SK-N-SH (cell line): ENCODE results near the gene HHATL. TPM values are rescaled to one million over a fixed set of nuclear protein-coding genes. Genes with fewer than 3 reads are reported as not detected.
A peak's percentile ranks its signal among the peaks of the same experiment; 100 is the strongest.

ENCODE experiments used
- CTCF ChIA-PET: fragments of 300-600, 350-600 bp; formaldehyde crosslinking; extraction: SDS; loops from one replicate; lab custom pipeline; 2021; lab: Yijun Ruan, JAX
- POLR2A ChIA-PET: fragments of 350-600 bp; sonication (Branson Sonifier 250); formaldehyde crosslinking; extraction: SDS; loops from one replicate; lab custom pipeline; 2020; ENCODE audit warnings: antibody characterized with exemption, inconsistent platforms; lab: Yijun Ruan, JAX
- DNase-seq: peaks from one replicate; pipeline ENCODE4 v3.0.0; 2012
- H2AFZ ChIP-seq: fragments of 200-600 bp; sonication (generic); 2 replicates; pipeline ENCODE4 v1.8.1; 2016; ENCODE audit warnings: antibody characterized with exemption, mild to moderate bottlenecking, low read depth
- H3F3A ChIP-seq: fragments of 200-600 bp; sonication (generic); replicated peaks from 2 replicates; pipeline ENCODE3; 2016; ENCODE audit warnings: antibody characterized with exemption, mild to moderate bottlenecking; ENCODE audit not compliant: insufficient read depth
- H3K27ac ChIP-seq, 2 experiments: fragments of 200-500 bp in 1 of 2; fragments of 200-600 bp in 1 of 2; sonication (Bioruptor generic) in 1 of 2; sonication (generic), shearing (Covaris generic) in 1 of 2; 2 replicates each; pipeline versions ENCODE4 v1.5.1 to v1.6.1; 2014 to 2016; ENCODE audit warnings: low read depth in 2 of 2, inconsistent platforms in 1 of 2, low read length in 1 of 2, mild to moderate bottlenecking in 1 of 2, mixed read lengths in 1 of 2
- H3K27me3 ChIP-seq: fragments of 200-600 bp; sonication (generic), shearing (Covaris generic); 2 replicates; pipeline ENCODE4 v1.6.1; 2016; ENCODE audit warnings: mixed run types; ENCODE audit not compliant: insufficient read depth
- H3K36me3 ChIP-seq, 2 experiments: fragments of 200-500 bp in 1 of 2; fragments of 200-600 bp in 1 of 2; sonication (Bioruptor generic) in 1 of 2; sonication (generic) in 1 of 2; replicated peaks in 1 of 2; 2 replicates each; pipeline versions ENCODE3 to v1.5.1; 2014 to 2016; ENCODE audit warnings: low read length in 1 of 2, mild to moderate bottlenecking in 1 of 2; ENCODE audit not compliant: insufficient read depth in 2 of 2, control insufficient read depth in 1 of 2
- H3K4me1 ChIP-seq, 2 experiments: fragments of 200-500 bp in 1 of 2; fragments of 200-600 bp in 1 of 2; sonication (Bioruptor generic) in 1 of 2; sonication (generic), shearing (Covaris generic) in 1 of 2; 2 replicates each; pipeline versions ENCODE4 v1.5.1 to v1.6.1; 2014 to 2016; ENCODE audit warnings: low read depth in 1 of 2, low read length in 1 of 2, mixed run types in 1 of 2; ENCODE audit not compliant: insufficient read depth in 2 of 2, control insufficient read depth in 1 of 2
- H3K4me2 ChIP-seq: fragments of 200-600 bp; sonication (generic), shearing (Covaris generic); 2 replicates; pipeline ENCODE4 v1.6.1; 2017; ENCODE audit warnings: mixed run types
- H3K4me3 ChIP-seq, 2 experiments: fragments of 200-500 bp in 1 of 2; fragments of 200-600 bp in 1 of 2; sonication (Bioruptor generic) in 1 of 2; sonication (generic), shearing (Covaris generic) in 1 of 2; 2 replicates each; pipeline versions ENCODE4 v1.5.1 to v1.8.1; 2014 to 2016; ENCODE audit warnings: low read depth in 2 of 2, inconsistent platforms in 1 of 2, low read length in 1 of 2, mild to moderate bottlenecking in 1 of 2, mixed read lengths in 1 of 2, moderate library complexity in 1 of 2
- H3K79me2 ChIP-seq: fragments of 200-600 bp; sonication (generic); 2 replicates; pipeline ENCODE4 v1.8.1; 2017; ENCODE audit warnings: mild to moderate bottlenecking; ENCODE audit not compliant: insufficient read depth
- H3K9ac ChIP-seq: fragments of 200-600 bp; sonication (generic); 2 replicates; pipeline ENCODE4 v1.6.1; 2017; ENCODE audit warnings: mixed run types
- H3K9me2 ChIP-seq: fragments of 200-600 bp; sonication (generic); 2 replicates; pipeline ENCODE4 v1.6.1; 2017; ENCODE audit warnings: mixed run types
- H3K9me3 ChIP-seq: fragments of 200-600 bp; sonication (generic); 2 replicates; pipeline ENCODE4 v1.6.1; 2017; ENCODE audit warnings: mixed run types, mild to moderate bottlenecking, moderate library complexity
- H4K20me1 ChIP-seq: fragments of 200-600 bp; sonication (generic); 2 replicates; pipeline ENCODE4 v1.6.1; 2017; ENCODE audit warnings: mild to moderate bottlenecking, mixed run types; ENCODE audit not compliant: insufficient read depth
- ELF1 ChIP-seq: IDR thresholded peaks from 2 replicates; pipeline ENCODE4 v1.4.0; 2012
- EP300 ChIP-seq, 2 experiments: IDR thresholded peaks; 2 replicates each; pipeline versions ENCODE4 v1.4.0 to v1.6.1; 2012; ENCODE audit warnings: borderline replicate concordance in 1 of 2, low read depth in 1 of 2, low read length in 1 of 2
- EZH2phosphoT487 ChIP-seq: fragments of 200-600 bp; sonication (generic); IDR thresholded peaks from 2 replicates; pipeline ENCODE4 v1.6.1; 2017; ENCODE audit warnings: low read depth, mixed run types, mild to moderate bottlenecking, antibody characterized with exemption, moderate library complexity, borderline replicate concordance
- FOXJ3 ChIP-seq: sonication (generic); formaldehyde crosslinking; IDR thresholded peaks from 2 replicates; pipeline ENCODE4 v1.5.1; 2020; ENCODE audit warnings: mild to moderate bottlenecking, missing genetic modification reagents
- FOXM1 ChIP-seq: IDR thresholded peaks from 2 replicates; pipeline ENCODE4 v1.4.0; 2012; ENCODE audit warnings: low read depth, mild to moderate bottlenecking
- GABPA ChIP-seq: IDR thresholded peaks from 2 replicates; pipeline ENCODE4 v1.4.0; 2012; ENCODE audit warnings: low read depth, mild to moderate bottlenecking
- GATA2 ChIP-seq: sonication (generic); formaldehyde crosslinking; IDR thresholded peaks from 2 replicates; pipeline ENCODE4 v1.5.0; 2020; ENCODE audit warnings: mild to moderate bottlenecking, missing genetic modification reagents
- JUND ChIP-seq: IDR thresholded peaks from 2 replicates; pipeline ENCODE4 v1.4.0; 2012
- MEF2A ChIP-seq: IDR thresholded peaks from 2 replicates; pipeline ENCODE4 v1.4.0; 2012; ENCODE audit warnings: low read depth, borderline replicate concordance
- MXI1 ChIP-seq: IDR thresholded peaks from 2 replicates; pipeline ENCODE4 v1.6.1; 2012; ENCODE audit warnings: mild to moderate bottlenecking, low read depth, low read length, improper control_type of control experiment
- NFIC ChIP-seq: IDR thresholded peaks from 2 replicates; pipeline ENCODE4 v1.4.0; 2012; ENCODE audit warnings: borderline replicate concordance
- NRF1 ChIP-seq: IDR thresholded peaks from 2 replicates; pipeline ENCODE4 v1.6.1; 2012; ENCODE audit warnings: low read depth, mild to moderate bottlenecking, low read length
- POLR2AphosphoS5 ChIP-seq: IDR thresholded peaks from 2 replicates; pipeline ENCODE4 v1.6.1; 2012; ENCODE audit warnings: low read depth, low read length
- RCOR1 ChIP-seq: fragments of 150-350 bp; IDR thresholded peaks from 2 replicates; pipeline ENCODE4 v1.6.1; 2017; ENCODE audit warnings: antibody characterized with exemption, low read length
- RXRA ChIP-seq: IDR thresholded peaks from 2 replicates; pipeline ENCODE4 v1.4.0; 2012; ENCODE audit warnings: low read depth, mild to moderate bottlenecking, borderline replicate concordance
- SIN3A ChIP-seq: IDR thresholded peaks from 2 replicates; pipeline ENCODE4 v1.6.1; 2012; ENCODE audit warnings: low read depth, mild to moderate bottlenecking, low read length, moderate library complexity, borderline replicate concordance
- SMC3 ChIP-seq: IDR thresholded peaks from 2 replicates; pipeline ENCODE4 v1.6.1; 2012; ENCODE audit warnings: low read depth, low read length, improper control_type of control experiment
- TCF12 ChIP-seq: IDR thresholded peaks from 2 replicates; pipeline ENCODE4 v1.4.0; 2012
- USF1 ChIP-seq: IDR thresholded peaks from 2 replicates; pipeline ENCODE4 v1.4.0; 2012; ENCODE audit warnings: low read depth, borderline replicate concordance
- WGBS: methylation state at CpG from one replicate; pipeline ENCODE4 v1.1.6; 2017; ENCODE audit warnings: low lambda C conversion rate; 5-methylcytosine and 5-hydroxymethylcytosine counted together
- polyA plus RNA-seq, 3 experiments: library from polyadenylated mRNA; depleted of rRNA; stranded (reverse); fragments of >200 nt; gene quantifications; 2 replicates each; pipeline ENCODE4 v1.2.3, GENCODE V29; 2012
- TF ChIP-seq, protein P1 (sequence below): IDR thresholded peaks from 2 replicates; pipeline ENCODE4; 2012
- TF ChIP-seq, protein P2 (sequence below): IDR thresholded peaks from 2 replicates; pipeline ENCODE4 v1.4.0; 2012; ENCODE audit warnings: low read depth
- TF ChIP-seq, protein P3 (sequence below): fragments of 150-350 bp; IDR thresholded peaks from 2 replicates; pipeline ENCODE4 v1.6.1; 2016; ENCODE audit warnings: mild to moderate bottlenecking, low read depth, low read length
- TF ChIP-seq, protein P4 (sequence below): fragments of 200-600 bp; sonication (generic); IDR thresholded peaks from 2 replicates; pipeline ENCODE4 v1.6.1; 2017; ENCODE audit warnings: antibody characterized with exemption, mild to moderate bottlenecking, moderate library complexity

Gene HHATL
- polyA plus RNA-seq, 1 of the 3 experiments (the other 2 are of a cell fraction) = not detected

GRCh38 chr3:42667096-42667522 lies 35.5 kb downstream of the HHATL start (continued):
- TF ChIP-seq MXI1 (no peak), NFIC (no peak), EP300 (IDR thresholded peaks at IDR 0.05; ENCODE audit: borderline replicate concordance in 1 of 2, low read depth in 1 of 2, low read length in 1 of 2) (no peak), MEF2A (no peak), SMC3 (no peak), TCF12 (no peak)
- TF ChIP-seq, all 33 proteins: peak for 0

- no peaks in the 10 kb centered on the region for H4K20me1 ChIP-seq
- DNase-seq = peak; percentile 20
- no peak overlapping the region for H2AFZ ChIP-seq
- peaks cover 0 to 14% of the 10 kb centered on the region in 2 experiments; a peak in 1 of 4 replicates for H3K4me1 ChIP-seq
- no peak overlapping the region for H3K4me3 ChIP-seq
- peaks cover 0 to 6% of the 10 kb centered on the region in 2 experiments for H3K36me3 ChIP-seq
- H3K4me2 ChIP-seq = no peak overlapping the region
- WGBS = 92% methylated on average over 2 of the region's 4 CpGs
- ChIA-PET CTCF (interaction anchor here (1.2 to 1.6 kb wide), 2 partner anchors 77 to 113 kb away, joined by 3 to 4 read pairs; no protein-coding TSS in a partner anchor), POLR2A (no interaction called here)
- H3K27me3 ChIP-seq = no peaks in the 10 kb centered on the region
- H3K9me3 ChIP-seq = no peaks in the 10 kb centered on the region
- H3K27ac ChIP-seq = no peak overlapping the region
- H3K79me2 ChIP-seq = no peaks in the 10 kb centered on the region
- H3F3A ChIP-seq = no peaks in the 10 kb centered on the region
- H3K9me2 ChIP-seq = no peaks in the 10 kb centered on the region
- no peak overlapping the region for H3K9ac ChIP-seq
- TF ChIP-seq TCF12 (no peak), FOXJ3 (CRISPR knock-in tag) (no peak), RXRA (no peak), POLR2AphosphoS5 (no peak)
- TF ChIP-seq, protein P1, sequence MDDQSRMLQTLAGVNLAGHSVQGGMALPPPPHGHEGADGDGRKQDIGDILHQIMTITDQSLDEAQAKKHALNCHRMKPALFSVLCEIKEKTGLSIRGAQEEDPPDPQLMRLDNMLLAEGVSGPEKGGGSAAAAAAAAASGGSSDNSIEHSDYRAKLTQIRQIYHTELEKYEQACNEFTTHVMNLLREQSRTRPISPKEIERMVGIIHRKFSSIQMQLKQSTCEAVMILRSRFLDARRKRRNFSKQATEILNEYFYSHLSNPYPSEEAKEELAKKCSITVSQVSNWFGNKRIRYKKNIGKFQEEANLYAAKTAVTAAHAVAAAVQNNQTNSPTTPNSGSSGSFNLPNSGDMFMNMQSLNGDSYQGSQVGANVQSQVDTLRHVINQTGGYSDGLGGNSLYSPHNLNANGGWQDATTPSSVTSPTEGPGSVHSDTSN = peak; percentile 5; the same call in 1 of the 2 replicates
Observed at GRCh38 chr3:42666577-42666998, 36.0 kb downstream of the HHATL start.

DNA sequence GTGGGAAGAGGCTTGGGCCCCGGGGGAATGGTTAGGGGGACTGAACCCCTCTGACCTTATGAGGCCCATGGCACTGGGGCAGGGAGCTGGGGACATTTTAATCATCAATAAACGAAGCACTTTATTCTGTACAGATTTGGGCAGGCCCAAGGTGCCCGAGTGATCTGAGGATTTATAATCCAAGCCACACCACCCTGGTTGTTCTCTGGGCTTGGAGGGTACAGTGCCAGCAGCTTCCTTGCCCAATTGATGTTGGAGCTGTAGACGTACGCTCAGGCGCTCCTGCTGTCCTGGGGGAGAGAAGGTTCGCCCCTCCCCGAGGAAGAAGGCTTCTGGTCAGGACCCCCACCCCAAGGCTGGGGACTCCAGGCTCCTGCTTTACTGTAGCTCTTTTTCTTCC lies 36.6 kb downstream of the HHATL start:
- H3K9ac ChIP-seq = no peak overlapping the region
- no peak overlapping the region for H2AFZ ChIP-seq
- H3K9me3 ChIP-seq = no peaks in the 10 kb centered on the region
- H3K9me2 ChIP-seq = no peaks in the 10 kb centered on the region
- ChIA-PET POLR2A (no interaction called here), CTCF (interaction anchor here (0.7 to 1.6 kb wide), 4 partner anchors 78 to 114 kb away, joined by 3 to 4 read pairs (median 4); no protein-coding TSS in a partner anchor)
- no peaks in the 10 kb centered on the region for H3F3A ChIP-seq
- no peaks in the 10 kb centered on the region for H4K20me1 ChIP-seq
- H3K36me3 ChIP-seq = peaks cover 0 to 12% of the 10 kb centered on the region in 2 experiments
- DNase-seq = peak; percentile 27
- no peaks in the 10 kb centered on the region for H3K27me3 ChIP-seq
- WGBS = 91% methylated on average over 4 of the region's 8 CpGs
- H3K27ac ChIP-seq = no peak overlapping the region
- no peak overlapping the region for H3K4me2 ChIP-seq
- no peaks in the 10 kb centered on the region for H3K79me2 ChIP-seq
- no peak overlapping the region for H3K4me3 ChIP-seq
- H3K4me1 ChIP-seq = peaks cover 0 to 14% of the 10 kb centered on the region in 2 experiments; a peak in 1 of 4 replicates
- TF ChIP-seq SIN3A (no peak), RCOR1 (no peak), RXRA (no peak), JUND (no peak), NRF1 (no peak), GABPA (no peak), USF1 (no peak), FOXJ3 (CRISPR knock-in tag) (no peak), ELF1 (no peak), MEF2A (no peak), EZH2phosphoT487 (no peak), GATA2 (CRISPR knock-in tag) (no peak), TCF12 (no peak), FOXM1 (no peak), POLR2AphosphoS5 (no peak)
- TF ChIP-seq, protein P2, sequence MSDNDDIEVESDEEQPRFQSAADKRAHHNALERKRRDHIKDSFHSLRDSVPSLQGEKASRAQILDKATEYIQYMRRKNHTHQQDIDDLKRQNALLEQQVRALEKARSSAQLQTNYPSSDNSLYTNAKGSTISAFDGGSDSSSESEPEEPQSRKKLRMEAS = no peak
- TF ChIP-seq, protein P3, sequence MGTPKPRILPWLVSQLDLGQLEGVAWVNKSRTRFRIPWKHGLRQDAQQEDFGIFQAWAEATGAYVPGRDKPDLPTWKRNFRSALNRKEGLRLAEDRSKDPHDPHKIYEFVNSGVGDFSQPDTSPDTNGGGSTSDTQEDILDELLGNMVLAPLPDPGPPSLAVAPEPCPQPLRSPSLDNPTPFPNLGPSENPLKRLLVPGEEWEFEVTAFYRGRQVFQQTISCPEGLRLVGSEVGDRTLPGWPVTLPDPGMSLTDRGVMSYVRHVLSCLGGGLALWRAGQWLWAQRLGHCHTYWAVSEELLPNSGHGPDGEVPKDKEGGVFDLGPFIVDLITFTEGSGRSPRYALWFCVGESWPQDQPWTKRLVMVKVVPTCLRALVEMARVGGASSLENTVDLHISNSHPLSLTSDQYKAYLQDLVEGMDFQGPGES = no peak
- TF ChIP-seq, protein P4, sequence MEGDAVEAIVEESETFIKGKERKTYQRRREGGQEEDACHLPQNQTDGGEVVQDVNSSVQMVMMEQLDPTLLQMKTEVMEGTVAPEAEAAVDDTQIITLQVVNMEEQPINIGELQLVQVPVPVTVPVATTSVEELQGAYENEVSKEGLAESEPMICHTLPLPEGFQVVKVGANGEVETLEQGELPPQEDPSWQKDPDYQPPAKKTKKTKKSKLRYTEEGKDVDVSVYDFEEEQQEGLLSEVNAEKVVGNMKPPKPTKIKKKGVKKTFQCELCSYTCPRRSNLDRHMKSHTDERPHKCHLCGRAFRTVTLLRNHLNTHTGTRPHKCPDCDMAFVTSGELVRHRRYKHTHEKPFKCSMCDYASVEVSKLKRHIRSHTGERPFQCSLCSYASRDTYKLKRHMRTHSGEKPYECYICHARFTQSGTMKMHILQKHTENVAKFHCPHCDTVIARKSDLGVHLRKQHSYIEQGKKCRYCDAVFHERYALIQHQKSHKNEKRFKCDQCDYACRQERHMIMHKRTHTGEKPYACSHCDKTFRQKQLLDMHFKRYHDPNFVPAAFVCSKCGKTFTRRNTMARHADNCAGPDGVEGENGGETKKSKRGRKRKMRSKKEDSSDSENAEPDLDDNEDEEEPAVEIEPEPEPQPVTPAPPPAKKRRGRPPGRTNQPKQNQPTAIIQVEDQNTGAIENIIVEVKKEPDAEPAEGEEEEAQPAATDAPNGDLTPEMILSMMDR = no peak
